A549 (cell line): Measurements from ENCODE around the gene SLCO1B1. TPM values are rescaled to one million over a fixed set of nuclear protein-coding genes. Genes with fewer than 3 reads are reported as not detected.

ENCODE experiments used
- polyA plus RNA-seq, 4 experiments: library from polyadenylated mRNA; depleted of rRNA in 3 of 4; stranded (reverse); fragments of >200 nt; fragmentation: RNase III in 1 of 4; extraction: RNeasy Plus Mini Kit Qiagen cat#74134 plus additional on column Dnase treatment in 1 of 4; gene quantifications; 2 replicates in 3 of 4; 3 replicates in 1 of 4; pipeline ENCODE4 v1.2.3, GENCODE V29; 2011 to 2017

The SLCO1B1 gene
- polyA plus RNA-seq, 2 of the 4 experiments (the other 2 are of a cell fraction), result 2.0 to 2.4 TPM

Other genes starting within 250 kb of the SLCO1B1 start
- 0.07 and 0.08 TPM in 2 replicates for gene SLCO1A2, start 203.7 kb downstream of the SLCO1B1 start, polyA plus RNA-seq (2011; rRNA removed)
- 0.25 to 0.31 TPM (median 0.30 TPM) in 3 replicates for gene SLCO1A2, start 203.7 kb downstream of the SLCO1B1 start, polyA plus RNA-seq (2017; fragmentation: RNase III; extraction: RNeasy Plus Mini Kit Qiagen cat#74134 plus additional on column Dnase treatment)
- gene IAPP, start 241.7 kb downstream of the SLCO1B1 start, polyA plus RNA-seq (2011; rRNA removed), result not detected in 2 replicates
- gene IAPP, start 241.7 kb downstream of the SLCO1B1 start, polyA plus RNA-seq (2017; fragmentation: RNase III; extraction: RNeasy Plus Mini Kit Qiagen cat#74134 plus additional on column Dnase treatment), result 0.09 TPM in 1 of 3 replicates, not detected in the others